ENCODE results near the gene PCDH1.

GRCh38 chr5:141821430-141821925 lies 56.7 kb downstream of the PCDH1 start:
- TF ChIP-seq CTCF (IDR thresholded peaks at IDR 0.05) (no peak), POLR2A (IDR thresholded peaks at IDR 0.05) (no peak)

All from transverse colon (tissue), 3 donors.